HEK293T (cell line): ENCODE data around the gene MTCL3.

Source experiments
- CTCF ChIA-PET: fragments of 350-600 bp; formaldehyde crosslinking; extraction: SDS; loops from one replicate; lab custom pipeline; 2021; ENCODE audit warnings: antibody characterized with exemption, inconsistent platforms; lab: Yijun Ruan, JAX
- POLR2A ChIA-PET: fragments of 350-600 bp; formaldehyde crosslinking; extraction: SDS; loops from one replicate; lab custom pipeline; 2020; ENCODE audit warnings: antibody characterized with exemption, inconsistent platforms; lab: Yijun Ruan, JAX
- DNase-seq: peaks from one replicate; pipeline ENCODE4 v3.0.0; 2012; ENCODE audit warnings: mixed read lengths; ENCODE audit errors: extremely low spot score
- ARNT ChIP-seq: fragments of 450-650 bp; IDR thresholded peaks from 2 replicates; pipeline ENCODE4 v1.6.1; 2017; ENCODE audit warnings: mild to moderate bottlenecking
- BHLHE40 ChIP-seq: fragments of 450-650 bp; IDR thresholded peaks from 2 replicates; pipeline ENCODE4 v1.6.1; 2016; ENCODE audit warnings: mild to moderate bottlenecking, moderate library complexity, borderline replicate concordance
- CTBP1 ChIP-seq: fragments of 450-650 bp; IDR thresholded peaks from 2 replicates; pipeline ENCODE4 v1.6.1; 2016; ENCODE audit warnings: borderline replicate concordance
- ELF4 ChIP-seq: fragments of 450-650 bp; IDR thresholded peaks from 2 replicates; pipeline ENCODE4 v1.6.1; 2017; ENCODE audit warnings: antibody characterized with exemption
- FOXA1 ChIP-seq: fragments of 450-650 bp; IDR thresholded peaks from 2 replicates; pipeline ENCODE4 v1.6.1; 2016; ENCODE audit warnings: mild to moderate bottlenecking
- FOXK2 ChIP-seq: fragments of 450-650 bp; IDR thresholded peaks from 2 replicates; pipeline ENCODE4 v1.6.1; 2016; ENCODE audit warnings: mild to moderate bottlenecking
- FOXM1 ChIP-seq: fragments of 450-650 bp; IDR thresholded peaks from 2 replicates; pipeline ENCODE4 v1.6.1; 2017; ENCODE audit warnings: mild to moderate bottlenecking, borderline replicate concordance
- HDGF ChIP-seq: fragments of 450-650 bp; IDR thresholded peaks from 2 replicates; pipeline ENCODE4 v1.6.1; 2017; ENCODE audit warnings: antibody characterized with exemption, borderline replicate concordance
- L3MBTL2 ChIP-seq: fragments of 450-650 bp; conservative IDR thresholded peaks from 2 replicates; pipeline ENCODE4 v1.6.1; 2016; ENCODE audit warnings: mild to moderate bottlenecking
- LEF1 ChIP-seq: fragments of 450-650 bp; IDR thresholded peaks from 2 replicates; pipeline ENCODE4 v1.6.1; 2017; ENCODE audit warnings: mild to moderate bottlenecking, borderline replicate concordance
- NFRKB ChIP-seq: fragments of 450-650 bp; IDR thresholded peaks from 2 replicates; pipeline ENCODE4 v1.6.1; 2016; ENCODE audit warnings: mild to moderate bottlenecking, moderate library complexity
- PKNOX1 ChIP-seq: fragments of 450-650 bp; IDR thresholded peaks from 2 replicates; pipeline ENCODE4 v1.6.1; 2016
- SP1 ChIP-seq: fragments of 450-650 bp; IDR thresholded peaks from 2 replicates; pipeline ENCODE4 v1.6.1; 2017
- SUZ12 ChIP-seq: fragments of 450-650 bp; IDR thresholded peaks from 2 replicates; pipeline ENCODE4 v1.6.1; 2016; ENCODE audit warnings: mild to moderate bottlenecking
- TARDBP ChIP-seq: fragments of 450-650 bp; IDR thresholded peaks from 2 replicates; pipeline ENCODE4 v1.6.1; 2016
- ZNF384 ChIP-seq: fragments of 450-650 bp; IDR thresholded peaks from 2 replicates; pipeline ENCODE4 v1.6.1; 2016

MTCL3 gene

GRCh38 chr6:127554435-127555006 is 35.4 kb upstream of the MTCL3 start:
- ChIA-PET POLR2A (no interaction called here), CTCF (interaction anchor here (0.7 kb wide), 1 partner anchor 87 kb away, joined by 4 read pairs; no protein-coding TSS in a partner anchor)
- TF ChIP-seq PKNOX1 (no peak), FOXA1 (no peak), ELF4 (no peak), HDGF (no peak), SUZ12 (no peak), NFRKB (no peak), CTBP1 (no peak), LEF1 (no peak), TARDBP (no peak), ARNT (no peak), ZNF384 (no peak), SP1 (no peak)
- peak; percentile 49 for DNase-seq

DNA sequence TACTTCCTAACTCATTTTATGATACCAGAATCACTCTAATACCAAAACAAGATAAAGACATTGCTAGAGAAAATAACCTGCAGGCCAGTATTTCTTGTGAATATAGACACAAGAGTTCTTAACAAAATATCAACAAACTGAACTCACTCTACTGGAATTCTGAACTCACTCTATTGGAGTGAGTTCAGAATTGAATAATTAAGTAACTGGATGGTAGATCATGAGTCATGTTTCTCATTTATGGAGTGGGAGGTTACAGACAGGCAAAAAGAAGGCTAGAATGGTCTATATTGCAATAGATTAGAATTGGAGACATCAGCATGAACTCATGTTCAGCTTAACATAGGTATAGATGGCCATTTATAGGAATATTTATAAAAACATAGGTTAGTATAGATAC is 31.3 kb upstream of the MTCL3 start:
- ChIA-PET POLR2A (no interaction called here), CTCF (no interaction called here)
- DNase-seq = no peak
- TF ChIP-seq L3MBTL2 (no peak), SUZ12 (no peak), TARDBP (no peak), HDGF (no peak), BHLHE40 (no peak), FOXK2 (no peak), FOXM1 (no peak), PKNOX1 (no peak), ELF4 (no peak), FOXA1 (no peak), ZNF384 (no peak), SP1 (no peak), LEF1 (no peak), NFRKB (no peak), ARNT (no peak)

GRCh38 chr6:127547904-127548649 is 28.9 kb upstream of the MTCL3 start:
- TF ChIP-seq FOXK2 = no peak
- CTCF ChIA-PET = interaction anchor here (0.6 to 1.7 kb wide), 4 partner anchors 10 to 94 kb away, joined by 3 to 6 read pairs (median 4); no protein-coding TSS in a partner anchor
- no peak for DNase-seq
- POLR2A ChIA-PET = interaction anchor here (1.7 kb wide), 1 partner anchor 32 kb away, joined by 6 read pairs; no protein-coding TSS in a partner anchor

DNA sequence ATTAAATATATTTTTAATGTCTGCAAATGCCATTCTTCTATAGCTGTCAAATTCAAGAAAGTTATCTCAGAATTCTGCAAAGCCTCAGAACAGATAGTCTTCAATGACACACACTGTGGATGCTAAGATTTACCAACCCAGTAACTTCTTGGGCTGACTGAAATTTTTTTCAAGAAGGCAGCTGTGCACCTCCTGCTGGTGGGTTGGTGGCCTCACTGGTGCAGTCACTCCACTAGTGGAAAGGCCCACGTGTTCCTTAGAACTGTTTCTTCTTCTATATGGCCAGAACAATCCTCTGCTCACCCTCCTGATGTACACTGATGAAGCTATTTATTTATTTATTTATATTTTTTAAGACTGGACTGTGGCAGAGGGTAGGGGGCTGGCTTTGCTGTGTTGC is 28.1 kb upstream of the MTCL3 start:
- DNase-seq = peak; percentile 30
- CTCF ChIA-PET = interaction anchor here (1.0 kb wide), 1 partner anchor 31 kb away, joined by 3 read pairs; no protein-coding TSS in a partner anchor
- TF ChIP-seq ZNF384 (no peak), ARNT (no peak), L3MBTL2 (no peak), FOXA1 (no peak), TARDBP (no peak), FOXM1 (no peak), ELF4 (no peak), LEF1 (no peak), CTBP1 (no peak), SP1 (no peak), NFRKB (no peak), PKNOX1 (no peak), HDGF (no peak), SUZ12 (no peak), BHLHE40 (no peak)
- POLR2A ChIA-PET = no interaction called here

DNA sequence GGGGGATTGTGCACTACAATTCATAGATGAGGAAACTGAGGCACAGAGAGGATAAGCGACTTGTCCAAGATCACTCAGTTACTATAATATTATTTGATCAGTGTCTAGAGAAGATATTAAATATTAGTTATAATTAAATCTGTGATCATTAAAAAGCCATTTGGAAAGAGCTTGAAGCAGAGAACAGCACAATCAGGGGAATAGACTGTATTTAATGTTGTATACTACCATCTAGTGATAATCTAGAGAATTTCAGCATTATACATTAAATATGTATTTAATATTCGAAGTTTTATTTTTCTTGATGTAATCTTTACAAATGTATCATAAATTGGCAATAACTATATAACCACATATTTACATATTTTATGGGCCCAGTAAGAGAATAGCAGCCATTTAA is 20.1 kb upstream of the MTCL3 start:
- DNase-seq = no peak
- TF ChIP-seq CTBP1 (no peak), L3MBTL2 (no peak), FOXM1 (no peak), NFRKB (no peak), SP1 (no peak), FOXK2 (no peak), BHLHE40 (no peak), FOXA1 (no peak), HDGF (no peak), SUZ12 (no peak), LEF1 (no peak), ZNF384 (no peak), TARDBP (no peak), PKNOX1 (no peak), ARNT (no peak), ELF4 (no peak)
- ChIA-PET POLR2A (interaction anchor here (1.0 kb wide), 1 partner anchor 23 kb away, joined by 3 read pairs; no protein-coding TSS in a partner anchor), CTCF (interaction anchor here (0.7 to 3.6 kb wide), 8 partner anchors 9 to 197 kb away, joined by 3 to 19 read pairs (median 6); partner anchors contain the start of gene KIAA0408)
